Neuronal stem cell (in vitro differentiated cells): ENCODE data around the gene RAPGEF5.

ENCODE experiments used
- DNase-seq: peaks from one replicate; pipeline ENCODE4 v3.0.0-alpha.2; 2013; ENCODE audit warnings: low spot score
- H2AFZ ChIP-seq: one replicate; pipeline ENCODE4 v1.6.1; 2013; ENCODE audit warnings: mild to moderate bottlenecking, low read length, inconsistent platforms
- H2AK5ac ChIP-seq: 2 replicates; pipeline ENCODE4 v1.6.1; 2013; ENCODE audit warnings: low read depth, mild to moderate bottlenecking, inconsistent platforms, low read length, moderate library complexity, mixed read lengths
- H2BK120ac ChIP-seq: 2 replicates; pipeline ENCODE4 v1.6.1; 2013; ENCODE audit warnings: low read depth, mild to moderate bottlenecking, inconsistent platforms, low read length, moderate library complexity, mixed read lengths
- H2BK12ac ChIP-seq: one replicate; pipeline ENCODE4 v1.6.1; 2013; ENCODE audit warnings: low read length, inconsistent platforms
- H2BK15ac ChIP-seq: 2 replicates; pipeline ENCODE4 v1.6.1; 2013; ENCODE audit warnings: mild to moderate bottlenecking, low read length, inconsistent platforms, mixed read lengths
- H2BK5ac ChIP-seq: one replicate; pipeline ENCODE4 v1.6.1; 2013; ENCODE audit warnings: inconsistent platforms, mild to moderate bottlenecking, low read length, moderate library complexity
- H3K14ac ChIP-seq: one replicate; pipeline ENCODE4 v1.6.1; 2013; ENCODE audit warnings: low read length, inconsistent platforms
- H3K18ac ChIP-seq: 2 replicates; pipeline ENCODE4 v1.6.1; 2013; ENCODE audit warnings: low read length, inconsistent platforms
- H3K23ac ChIP-seq: 2 replicates; pipeline ENCODE4 v1.6.1; 2013; ENCODE audit warnings: low read depth, mild to moderate bottlenecking, mixed read lengths, low read length, inconsistent platforms; ENCODE audit not compliant: poor library complexity
- H3K27ac ChIP-seq: replicated peaks from 3 replicates; pipeline ENCODE4 v1.5.1; 2013; ENCODE audit warnings: low read length, inconsistent platforms
- H3K27me3 ChIP-seq, 3 experiments: 2 replicates each; pipeline ENCODE4 v1.6.1; 2013; ENCODE audit warnings: low read length in 3 of 3, mild to moderate bottlenecking in 2 of 3, inconsistent platforms in 1 of 3, low read depth in 1 of 3, mixed read lengths in 1 of 3, moderate library complexity in 1 of 3; ENCODE audit not compliant: control insufficient read depth in 3 of 3, insufficient read depth in 3 of 3
- H3K36me3 ChIP-seq, 2 donors: replicated peaks in 1 of 2; 2 replicates each; pipeline ENCODE4 v1.6.1; 2013; ENCODE audit warnings: low read length in 2 of 2; ENCODE audit not compliant: control insufficient read depth in 2 of 2, insufficient read depth in 2 of 2
- H3K4ac ChIP-seq: 2 replicates; pipeline ENCODE4 v1.6.1; 2013; ENCODE audit warnings: inconsistent platforms, mild to moderate bottlenecking, low read length, moderate library complexity
- H3K4me1 ChIP-seq, 2 donors: 1 replicate in 1 of 2; 2 replicates in 1 of 2; pipeline ENCODE4 v1.6.1; 2013; ENCODE audit warnings: low read length in 2 of 2, low read depth in 1 of 2; ENCODE audit not compliant: control insufficient read depth in 2 of 2, insufficient read depth in 1 of 2
- H3K4me2 ChIP-seq: one replicate; pipeline ENCODE4 v1.6.1; 2013; ENCODE audit warnings: mild to moderate bottlenecking, low read length, inconsistent platforms; ENCODE audit not compliant: insufficient read depth, poor library complexity, severe bottlenecking
- H3K4me3 ChIP-seq, 2 donors: 2 replicates each; pipeline ENCODE4 v1.5.1; 2013; ENCODE audit warnings: low read length in 2 of 2, mild to moderate bottlenecking in 2 of 2, inconsistent platforms in 1 of 2, moderate library complexity in 1 of 2
- H3K79me1 ChIP-seq: one replicate; pipeline ENCODE4 v1.6.1; 2013; ENCODE audit warnings: low read depth, mild to moderate bottlenecking, inconsistent platforms, low read length, moderate library complexity
- H3K9ac ChIP-seq: one replicate; pipeline ENCODE4 v1.6.1; 2013; ENCODE audit warnings: mild to moderate bottlenecking, low read depth, low read length, inconsistent platforms; ENCODE audit not compliant: poor library complexity
- H3K9me3 ChIP-seq, 2 donors: replicated peaks in 1 of 2; 2 replicates each; pipeline versions ENCODE3 to v1.6.1; 2013; ENCODE audit warnings: low read length in 2 of 2, mild to moderate bottlenecking in 2 of 2, inconsistent platforms in 1 of 2, low read depth in 1 of 2, mixed read lengths in 1 of 2, moderate library complexity in 1 of 2; ENCODE audit not compliant: control insufficient read depth in 2 of 2, insufficient read depth in 1 of 2
- H4K8ac ChIP-seq: one replicate; pipeline ENCODE4 v1.6.1; 2013; ENCODE audit warnings: low read depth, mild to moderate bottlenecking, inconsistent platforms, low read length, moderate library complexity
- H4K91ac ChIP-seq: one replicate; pipeline ENCODE4 v1.6.1; 2013; ENCODE audit warnings: low read length, low read depth, mild to moderate bottlenecking, inconsistent platforms; ENCODE audit not compliant: poor library complexity
- WGBS, 2 donors: extraction: QIAGEN DNeasy Blood & Tissue Kit; methylation state at CpG; one replicate each; pipeline ENCODE4 v1.1.7; 2013; ENCODE audit warnings: missing lambda C conversion rate in 2 of 2, mixed read lengths in 1 of 2; ENCODE audit not compliant: insufficient read length in 2 of 2, insufficient replicate concordance in 1 of 2; ENCODE audit errors: extremely low coverage in 2 of 2; 5-methylcytosine and 5-hydroxymethylcytosine counted together

The RAPGEF5 gene

DNA sequence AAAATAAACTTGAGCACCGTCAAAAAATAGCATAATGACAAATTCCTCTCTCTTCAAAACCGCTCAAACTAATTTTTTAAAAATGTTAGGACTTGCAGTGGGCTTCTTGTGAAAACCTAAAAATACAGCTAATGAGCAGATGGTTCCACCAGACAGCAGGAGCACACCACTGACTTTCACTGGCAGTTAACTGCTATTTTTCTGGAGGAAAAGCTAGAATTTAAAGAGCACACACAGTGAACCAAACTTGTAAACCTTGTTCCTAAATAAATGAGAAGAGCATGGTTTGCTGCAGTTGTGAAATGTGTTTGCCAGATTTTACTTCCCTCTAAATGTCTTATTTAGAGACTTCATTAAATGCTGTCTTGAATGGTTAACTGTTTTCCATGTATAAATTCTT, 143.9 kb downstream of the RAPGEF5 start:
- Histone ChIP-seq H3K4ac (no peak overlapping the region), H4K8ac (no peak overlapping the region), H3K23ac (no peak overlapping the region), H2BK12ac (no peak overlapping the region), H2AFZ (no peak overlapping the region), H2AK5ac (no peak overlapping the region), H3K9me3 (no peaks in the 10 kb centered on the region), H2BK120ac (no peak overlapping the region), H4K91ac (no peak overlapping the region), H3K4me3 (no peak overlapping the region), H3K18ac (no peak overlapping the region), H2BK5ac (no peak overlapping the region), H3K36me3 (no peaks in the 10 kb centered on the region), H2BK15ac (no peak overlapping the region), H3K27ac (no peak overlapping the region), H3K9ac (no peak overlapping the region), H3K4me2 (no peak overlapping the region), H3K79me1 (no peaks in the 10 kb centered on the region), H3K27me3 (no peaks in the 10 kb centered on the region), H3K4me1 (peaks cover 4 to 20% of the 10 kb centered on the region in 2 donors), H3K14ac (no peak overlapping the region)
- DNase-seq, result no peak
- WGBS, 2 donors, result 100% methylated on average over 2 of the region's 2 CpGs; no CpG with 5 or more reads in 1 of the 2 donors

DNA sequence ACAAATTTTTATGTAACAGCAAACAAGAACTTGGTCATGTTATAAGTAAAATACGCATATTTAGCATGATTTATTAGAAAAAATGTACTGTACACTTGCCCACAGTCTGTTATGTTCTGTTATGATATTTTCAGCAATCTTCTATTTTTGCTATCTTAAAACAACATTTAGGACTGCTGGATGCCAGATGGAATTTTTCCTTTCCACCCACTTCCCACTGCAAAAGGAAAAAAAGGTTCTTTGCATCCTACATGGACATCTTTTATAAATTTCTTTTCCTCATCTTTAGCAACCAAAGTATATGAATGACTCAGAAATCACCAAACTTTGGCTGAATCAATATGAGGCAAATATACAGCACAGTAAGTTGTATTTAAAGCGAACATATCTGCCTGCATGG, 146.0 kb downstream of the RAPGEF5 start:
- H2AK5ac ChIP-seq, result no peak overlapping the region
- no peak overlapping the region for H3K4me2 ChIP-seq
- no peak for DNase-seq
- H3K27ac ChIP-seq, result no peak overlapping the region
- no peaks in the 10 kb centered on the region for H3K36me3 ChIP-seq
- no peak overlapping the region for H3K23ac ChIP-seq
- no peak overlapping the region for H3K18ac ChIP-seq
- no peak overlapping the region for H3K14ac ChIP-seq
- H3K4ac ChIP-seq, result no peak overlapping the region
- H4K91ac ChIP-seq, result no peak overlapping the region
- H3K27me3 ChIP-seq, result no peaks in the 10 kb centered on the region
- no peak overlapping the region for H2AFZ ChIP-seq
- H3K9ac ChIP-seq, result no peak overlapping the region
- H2BK15ac ChIP-seq, result no peak overlapping the region
- peaks cover 4 to 23% of the 10 kb centered on the region in 2 donors for H3K4me1 ChIP-seq
- H2BK5ac ChIP-seq, result no peak overlapping the region
- no peaks in the 10 kb centered on the region for H3K79me1 ChIP-seq
- H3K9me3 ChIP-seq, result no peaks in the 10 kb centered on the region
- no peak overlapping the region for H2BK120ac ChIP-seq
- no peak overlapping the region for H4K8ac ChIP-seq
- H2BK12ac ChIP-seq, result no peak overlapping the region
- no peak overlapping the region for H3K4me3 ChIP-seq
- WGBS, 2 donors, result no CpG with 5 or more reads among the region's 2 CpGs

DNA sequence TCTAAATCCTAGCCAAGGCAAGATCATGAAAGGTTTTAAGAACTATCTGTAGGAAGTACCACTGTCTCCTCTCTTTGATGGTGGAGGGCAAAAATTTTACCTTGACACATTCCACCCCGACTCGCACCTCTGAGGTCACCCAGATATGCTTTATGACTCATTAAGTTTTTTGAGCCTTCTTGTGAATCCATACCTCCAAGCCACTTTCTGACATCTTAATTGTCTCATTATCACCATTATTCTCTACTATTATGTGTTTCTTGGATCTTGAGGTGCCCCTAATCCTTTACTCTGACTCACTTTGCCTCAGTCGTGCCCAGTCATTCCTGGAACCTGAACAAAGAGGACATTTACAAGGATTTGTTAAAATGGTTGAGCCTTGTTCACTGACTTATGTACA, 146.6 kb downstream of the RAPGEF5 start:
- no peak overlapping the region for H3K4me2 ChIP-seq
- no peak overlapping the region for H4K91ac ChIP-seq
- H3K4ac ChIP-seq, result no peak overlapping the region
- H2BK15ac ChIP-seq, result no peak overlapping the region
- no peak overlapping the region for H2AFZ ChIP-seq
- no peak overlapping the region for H3K14ac ChIP-seq
- no peaks in the 10 kb centered on the region for H3K27me3 ChIP-seq
- no CpG with 5 or more reads among the region's 3 CpGs for WGBS, 2 donors
- no peak overlapping the region for H2AK5ac ChIP-seq
- H4K8ac ChIP-seq, result no peak overlapping the region
- H3K27ac ChIP-seq, result peak overlapping the region; percentile 64
- H3K4me1 ChIP-seq, result peaks cover 4 to 23% of the 10 kb centered on the region in 2 donors
- no peak overlapping the region for H3K23ac ChIP-seq
- no peaks in the 10 kb centered on the region for H3K9me3 ChIP-seq
- no peak overlapping the region for H3K9ac ChIP-seq
- no peak overlapping the region for H3K4me3 ChIP-seq
- H2BK5ac ChIP-seq, result no peak overlapping the region
- DNase-seq, result no peak
- no peak overlapping the region for H3K18ac ChIP-seq
- H2BK120ac ChIP-seq, result no peak overlapping the region
- H2BK12ac ChIP-seq, result no peak overlapping the region
- no peaks in the 10 kb centered on the region for H3K79me1 ChIP-seq
- no peaks in the 10 kb centered on the region for H3K36me3 ChIP-seq

DNA sequence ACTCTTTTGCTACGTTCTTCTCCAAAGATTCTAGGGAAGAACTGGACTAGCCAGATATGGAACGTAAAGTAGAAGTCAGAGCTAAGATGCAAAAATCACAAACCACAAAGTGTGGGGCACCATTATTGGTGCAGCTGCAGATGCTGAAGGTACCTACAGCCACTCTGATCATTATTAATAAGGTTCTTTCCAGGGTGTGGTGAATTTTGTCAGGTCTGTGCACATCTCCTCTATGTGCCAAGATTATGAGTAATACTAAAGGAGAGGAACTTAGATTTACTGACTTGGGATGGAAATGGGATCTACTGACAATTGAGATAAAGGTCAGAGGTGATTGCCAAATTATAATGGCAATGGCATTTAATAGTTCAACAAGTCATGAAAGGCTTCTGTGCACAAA, 148.2 kb downstream of the RAPGEF5 start:
- H2AFZ ChIP-seq, result no peak overlapping the region
- H3K4me2 ChIP-seq, result no peak overlapping the region
- no peak overlapping the region for H3K14ac ChIP-seq
- H3K27me3 ChIP-seq, result no peaks in the 10 kb centered on the region
- H3K23ac ChIP-seq, result no peak overlapping the region
- H3K79me1 ChIP-seq, result no peaks in the 10 kb centered on the region
- H4K8ac ChIP-seq, result no peak overlapping the region
- no peak overlapping the region for H4K91ac ChIP-seq
- no peak overlapping the region for H2BK5ac ChIP-seq
- DNase-seq, result no peak
- H2BK120ac ChIP-seq, result no peak overlapping the region
- H2BK15ac ChIP-seq, result no peak overlapping the region
- no peaks in the 10 kb centered on the region for H3K9me3 ChIP-seq
- no peak overlapping the region for H3K4ac ChIP-seq
- no peak overlapping the region for H3K4me3 ChIP-seq
- H3K36me3 ChIP-seq, result no peaks in the 10 kb centered on the region
- no CpG with 5 or more reads among the region's 2 CpGs for WGBS, 2 donors
- no peak overlapping the region for H3K9ac ChIP-seq
- no peak overlapping the region for H3K27ac ChIP-seq
- no peak overlapping the region for H3K18ac ChIP-seq
- H2BK12ac ChIP-seq, result no peak overlapping the region
- H3K4me1 ChIP-seq, result peaks cover 4 to 18% of the 10 kb centered on the region in 2 donors
- H2AK5ac ChIP-seq, result no peak overlapping the region
